HepG2 (cell line): ENCODE measurements around the gene TM4SF1. TPM values are rescaled to one million over a fixed set of nuclear protein-coding genes. Genes with fewer than 3 reads are reported as not detected.

ENCODE experiments used
- ERF ChIP-seq: IDR thresholded peaks from 2 replicates; pipeline ENCODE4 v1.6.1; 2018; ENCODE audit warnings: missing biosample characterization, missing genetic modification reagents
- GFI1 ChIP-seq: sonication (generic); formaldehyde crosslinking; IDR thresholded peaks from 2 replicates; pipeline ENCODE4 v1.5.0; 2020; ENCODE audit warnings: missing genetic modification reagents, mild to moderate bottlenecking, borderline replicate concordance
- MEF2D ChIP-seq: sonication (generic); formaldehyde crosslinking; IDR thresholded peaks from 2 replicates; pipeline ENCODE4 v1.5.1; 2020; ENCODE audit warnings: mild to moderate bottlenecking, missing genetic modification reagents
- MYC ChIP-seq: sonication (generic); formaldehyde crosslinking; IDR thresholded peaks from 2 replicates; pipeline ENCODE4 v1.9.0; 2021; ENCODE audit warnings: missing genetic modification reagents, borderline replicate concordance
- NAIF1 ChIP-seq: sonication (generic); formaldehyde crosslinking; IDR thresholded peaks from 2 replicates; pipeline ENCODE4 v1.5.0; 2020; ENCODE audit warnings: mild to moderate bottlenecking, missing genetic modification reagents, borderline replicate concordance
- POGZ ChIP-seq: sonication (generic); formaldehyde crosslinking; IDR thresholded peaks from 2 replicates; pipeline ENCODE4 v1.4.0; 2020; ENCODE audit warnings: mild to moderate bottlenecking, missing genetic modification reagents
- SOX6 ChIP-seq, 2 experiments: fragments of 450-650 bp in 1 of 2; sonication (generic) in 1 of 2; formaldehyde crosslinking in 1 of 2; IDR thresholded peaks; 2 replicates each; pipeline versions ENCODE4 v1.4.0 to v1.6.1; 2017 to 2020; ENCODE audit warnings: antibody characterized with exemption in 1 of 2, mild to moderate bottlenecking in 1 of 2, missing genetic modification reagents in 1 of 2
- STAG1 ChIP-seq: sonication (generic); formaldehyde crosslinking; IDR thresholded peaks from 2 replicates; pipeline ENCODE4 v1.4.0; 2020; ENCODE audit warnings: missing genetic modification reagents
- ZNF230 ChIP-seq: sonication (generic); formaldehyde crosslinking; IDR thresholded peaks from 2 replicates; pipeline ENCODE4 v1.4.0; 2020; ENCODE audit warnings: mild to moderate bottlenecking, missing genetic modification reagents
- ZNF446 ChIP-seq: sonication (generic); formaldehyde crosslinking; IDR thresholded peaks from 2 replicates; pipeline ENCODE4 v1.5.0; 2020; ENCODE audit warnings: mild to moderate bottlenecking, missing genetic modification reagents
- ZNF496 ChIP-seq: sonication (generic); formaldehyde crosslinking; IDR thresholded peaks from 2 replicates; pipeline ENCODE4 v1.8.1; 2023; ENCODE audit warnings: mild to moderate bottlenecking, moderate library complexity, missing genetic modification reagents; ENCODE audit not compliant: insufficient replicate concordance
- ZNF510 ChIP-seq: sonication (generic); formaldehyde crosslinking; IDR thresholded peaks from 2 replicates; pipeline ENCODE4 v1.4.0; 2020; ENCODE audit warnings: low read depth, mild to moderate bottlenecking, missing genetic modification reagents
- ZNF709 ChIP-seq: sonication (generic); formaldehyde crosslinking; IDR thresholded peaks from 2 replicates; pipeline ENCODE4 v1.5.0; 2020; ENCODE audit warnings: mild to moderate bottlenecking, missing genetic modification reagents
- ZSCAN9 ChIP-seq: IDR thresholded peaks from 2 replicates; pipeline ENCODE4 v1.6.1; 2016; ENCODE audit warnings: borderline replicate concordance
- polyA plus RNA-seq, 8 experiments: library from polyadenylated mRNA; depleted of rRNA in 3 of 8; stranded (reverse) in 7 of 8; unstranded in 1 of 8; fragments of >200 nt; fragmentation: Illumina TruSeq in 4 of 8; extraction: Trizol in 4 of 8; gene quantifications; 2 replicates each; pipeline versions ENCODE4 v1.2.1 to v1.2.3, GENCODE V29; 2011 to 2016; ENCODE audit warnings: low read depth in 4 of 8, missing spikeins in 1 of 8, mixed read lengths in 1 of 8; ENCODE audit not compliant: insufficient read depth in 1 of 8
- total RNA-seq, 5 experiments: library from RNA; depleted of rRNA; stranded (reverse); fragments of >200 nt; fragmentation: Illumina TruSeq; extraction: Trizol; gene quantifications; 2 replicates each; pipeline ENCODE4 v1.2.3, GENCODE V29; 2016; ENCODE audit warnings: low read depth in 1 of 5
- TF ChIP-seq, protein P1 (sequence below): sonication (generic); formaldehyde crosslinking; IDR thresholded peaks from 2 replicates; pipeline ENCODE4 v1.9.0; 2022; ENCODE audit warnings: low read depth, missing genetic modification reagents
- TF ChIP-seq, protein P2 (sequence below), 2 experiments: sonication (generic) in 1 of 2; formaldehyde crosslinking in 1 of 2; IDR thresholded peaks; 2 replicates each; pipeline versions ENCODE4 v1.4.0 to v1.6.1; 2016 to 2020; ENCODE audit warnings: borderline replicate concordance in 1 of 2, low read depth in 1 of 2, mild to moderate bottlenecking in 1 of 2, missing genetic modification reagents in 1 of 2
- TF ChIP-seq, protein P3 (sequence below): sonication (generic); formaldehyde crosslinking; IDR thresholded peaks from 2 replicates; pipeline ENCODE4 v1.5.0; 2020; ENCODE audit warnings: missing genetic modification reagents
- TF ChIP-seq, protein P4 (sequence below): sonication (generic); formaldehyde crosslinking; IDR thresholded peaks from 2 replicates; pipeline ENCODE4 v1.4.0; 2020; ENCODE audit warnings: missing genetic modification reagents
- TF ChIP-seq, protein P5 (sequence below): sonication (generic); formaldehyde crosslinking; IDR thresholded peaks from 2 replicates; pipeline ENCODE4 v1.4.0; 2020; ENCODE audit warnings: missing genetic modification reagents; ENCODE audit errors: not compliant biosample characterization

The TM4SF1 gene
- total and polyA plus RNA-seq, 2 of the 13 experiments (the other 11 are each of a cell fraction or from before 2014, with no cell fraction given), result 431 to 1,359 TPM

DNA sequence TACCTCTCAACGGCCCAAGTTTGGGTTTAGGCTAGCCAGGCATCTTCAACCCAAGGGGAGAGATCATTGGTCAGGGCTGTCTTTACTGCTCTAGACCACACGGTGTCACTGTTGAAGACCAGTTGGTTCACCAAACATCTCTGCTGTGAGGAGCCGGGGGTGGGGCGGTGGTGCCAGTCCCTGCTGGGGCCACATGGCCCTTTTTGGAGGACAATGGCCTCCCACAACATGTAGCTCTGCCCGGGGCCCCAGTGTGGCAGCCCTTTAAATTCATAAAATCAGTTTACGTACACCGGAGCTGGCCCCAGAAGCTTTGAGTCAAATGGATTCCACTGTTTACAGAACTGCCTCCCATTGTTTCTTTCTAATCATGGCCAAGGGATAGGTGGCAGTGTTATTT is 24.9 kb downstream of the TM4SF1 start (continued):
- TF ChIP-seq, protein P1, sequence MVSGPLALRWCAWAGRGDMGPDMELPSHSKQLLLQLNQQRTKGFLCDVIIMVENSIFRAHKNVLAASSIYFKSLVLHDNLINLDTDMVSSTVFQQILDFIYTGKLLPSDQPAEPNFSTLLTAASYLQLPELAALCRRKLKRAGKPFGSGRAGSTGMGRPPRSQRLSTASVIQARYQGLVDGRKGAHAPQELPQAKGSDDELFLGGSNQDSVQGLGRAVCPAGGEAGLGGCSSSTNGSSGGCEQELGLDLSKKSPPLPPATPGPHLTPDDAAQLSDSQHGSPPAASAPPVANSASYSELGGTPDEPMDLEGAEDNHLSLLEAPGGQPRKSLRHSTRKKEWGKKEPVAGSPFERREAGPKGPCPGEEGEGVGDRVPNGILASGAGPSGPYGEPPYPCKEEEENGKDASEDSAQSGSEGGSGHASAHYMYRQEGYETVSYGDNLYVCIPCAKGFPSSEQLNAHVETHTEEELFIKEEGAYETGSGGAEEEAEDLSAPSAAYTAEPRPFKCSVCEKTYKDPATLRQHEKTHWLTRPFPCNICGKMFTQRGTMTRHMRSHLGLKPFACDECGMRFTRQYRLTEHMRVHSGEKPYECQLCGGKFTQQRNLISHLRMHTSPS (CRISPR knock-in tag), result peak; percentile 44; the same call in 1 of the 2 replicates
- TF ChIP-seq, protein P2, sequence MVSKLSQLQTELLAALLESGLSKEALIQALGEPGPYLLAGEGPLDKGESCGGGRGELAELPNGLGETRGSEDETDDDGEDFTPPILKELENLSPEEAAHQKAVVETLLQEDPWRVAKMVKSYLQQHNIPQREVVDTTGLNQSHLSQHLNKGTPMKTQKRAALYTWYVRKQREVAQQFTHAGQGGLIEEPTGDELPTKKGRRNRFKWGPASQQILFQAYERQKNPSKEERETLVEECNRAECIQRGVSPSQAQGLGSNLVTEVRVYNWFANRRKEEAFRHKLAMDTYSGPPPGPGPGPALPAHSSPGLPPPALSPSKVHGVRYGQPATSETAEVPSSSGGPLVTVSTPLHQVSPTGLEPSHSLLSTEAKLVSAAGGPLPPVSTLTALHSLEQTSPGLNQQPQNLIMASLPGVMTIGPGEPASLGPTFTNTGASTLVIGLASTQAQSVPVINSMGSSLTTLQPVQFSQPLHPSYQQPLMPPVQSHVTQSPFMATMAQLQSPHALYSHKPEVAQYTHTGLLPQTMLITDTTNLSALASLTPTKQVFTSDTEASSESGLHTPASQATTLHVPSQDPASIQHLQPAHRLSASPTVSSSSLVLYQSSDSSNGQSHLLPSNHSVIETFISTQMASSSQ (IDR thresholded peaks at IDR 0.05; ENCODE audit: low read depth), result no peak
- TF ChIP-seq, protein P2 (CRISPR knock-in tag; IDR thresholded peaks at IDR 0.05; ENCODE audit: borderline replicate concordance), result peak; percentile 53; the same call in 1 of the 2 replicates
- 0 out of 2 replicates have a peak, but pooled peaks have one; percentile 25 for TF ChIP-seq GFI1 (CRISPR knock-in tag)
- no peak for TF ChIP-seq ZNF709 (CRISPR knock-in tag)
- TF ChIP-seq SOX6 (IDR thresholded peaks at IDR 0.05), result no peak
- TF ChIP-seq SOX6 (CRISPR knock-in tag; IDR thresholded peaks at IDR 0.05), result peak; percentile 78
- no peak for TF ChIP-seq ZNF446
- no peak for TF ChIP-seq ZNF510
- peak; percentile 35; the same call in 1 of the 2 replicates for TF ChIP-seq ERF (CRISPR knock-in tag)
- TF ChIP-seq MEF2D (CRISPR knock-in tag), result 0 out of 2 replicates have a peak, but pooled peaks have one; percentile 28
- peak; percentile 88 for TF ChIP-seq STAG1 (CRISPR knock-in tag)
- TF ChIP-seq, protein P3, sequence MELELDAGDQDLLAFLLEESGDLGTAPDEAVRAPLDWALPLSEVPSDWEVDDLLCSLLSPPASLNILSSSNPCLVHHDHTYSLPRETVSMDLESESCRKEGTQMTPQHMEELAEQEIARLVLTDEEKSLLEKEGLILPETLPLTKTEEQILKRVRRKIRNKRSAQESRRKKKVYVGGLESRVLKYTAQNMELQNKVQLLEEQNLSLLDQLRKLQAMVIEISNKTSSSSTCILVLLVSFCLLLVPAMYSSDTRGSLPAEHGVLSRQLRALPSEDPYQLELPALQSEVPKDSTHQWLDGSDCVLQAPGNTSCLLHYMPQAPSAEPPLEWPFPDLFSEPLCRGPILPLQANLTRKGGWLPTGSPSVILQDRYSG, result no peak
- TF ChIP-seq MYC (CRISPR knock-in tag), result peak; percentile 69; the same call in 1 of the 2 replicates
- TF ChIP-seq ZNF230, result 0 out of 2 replicates have a peak, but pooled peaks have one; percentile 30
- TF ChIP-seq, protein P4, sequence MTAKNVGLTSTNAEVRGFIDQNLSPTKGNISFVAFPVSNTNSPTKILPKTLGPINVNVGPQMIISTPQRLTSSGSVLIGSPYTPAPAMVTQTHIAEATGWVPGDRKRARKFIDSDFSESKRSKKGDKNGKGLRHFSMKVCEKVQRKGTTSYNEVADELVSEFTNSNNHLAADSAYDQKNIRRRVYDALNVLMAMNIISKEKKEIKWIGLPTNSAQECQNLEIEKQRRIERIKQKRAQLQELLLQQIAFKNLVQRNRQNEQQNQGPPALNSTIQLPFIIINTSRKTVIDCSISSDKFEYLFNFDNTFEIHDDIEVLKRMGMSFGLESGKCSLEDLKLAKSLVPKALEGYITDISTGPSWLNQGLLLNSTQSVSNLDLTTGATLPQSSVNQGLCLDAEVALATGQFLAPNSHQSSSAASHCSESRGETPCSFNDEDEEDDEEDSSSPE (CRISPR knock-in tag), result no peak
- no peak for TF ChIP-seq ZNF496 (CRISPR knock-in tag)
- TF ChIP-seq NAIF1 (CRISPR knock-in tag), result 0 out of 2 replicates have a peak, but pooled peaks have one; percentile 7
- TF ChIP-seq POGZ (CRISPR knock-in tag), result peak; percentile 66
- TF ChIP-seq, protein P5, sequence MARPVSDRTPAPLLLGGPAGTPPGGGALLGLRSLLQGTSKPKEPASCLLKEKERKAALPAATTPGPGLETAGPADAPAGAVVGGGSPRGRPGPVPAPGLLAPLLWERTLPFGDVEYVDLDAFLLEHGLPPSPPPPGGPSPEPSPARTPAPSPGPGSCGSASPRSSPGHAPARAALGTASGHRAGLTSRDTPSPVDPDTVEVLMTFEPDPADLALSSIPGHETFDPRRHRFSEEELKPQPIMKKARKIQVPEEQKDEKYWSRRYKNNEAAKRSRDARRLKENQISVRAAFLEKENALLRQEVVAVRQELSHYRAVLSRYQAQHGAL (CRISPR knock-in tag), result no peak
- 0 out of 2 replicates have a peak, but pooled peaks have one; percentile 18 for TF ChIP-seq ZSCAN9 (CRISPR knock-in tag)
